M059J (cell line): ENCODE results near the gene TEAD4. TPM values are rescaled to one million over a fixed set of nuclear protein-coding genes. Genes with fewer than 3 reads are reported as not detected.
A peak's percentile ranks its signal among the peaks of the same experiment; 100 is the strongest.

Experiments
- DNase-seq: peaks from one replicate; pipeline ENCODE4 v3.0.0-alpha.2; 2012; ENCODE audit warnings: low read depth
- total RNA-seq: library from RNA; depleted of rRNA; stranded (reverse); fragments of >200 nt; shearing (Covaris generic); gene quantifications from 2 replicates; pipeline ENCODE4 v1.2.3, GENCODE V29; 2014

Gene TEAD4
- total RNA-seq, 1 experiment from 2014 or later: 16.5 TPM

DNA sequence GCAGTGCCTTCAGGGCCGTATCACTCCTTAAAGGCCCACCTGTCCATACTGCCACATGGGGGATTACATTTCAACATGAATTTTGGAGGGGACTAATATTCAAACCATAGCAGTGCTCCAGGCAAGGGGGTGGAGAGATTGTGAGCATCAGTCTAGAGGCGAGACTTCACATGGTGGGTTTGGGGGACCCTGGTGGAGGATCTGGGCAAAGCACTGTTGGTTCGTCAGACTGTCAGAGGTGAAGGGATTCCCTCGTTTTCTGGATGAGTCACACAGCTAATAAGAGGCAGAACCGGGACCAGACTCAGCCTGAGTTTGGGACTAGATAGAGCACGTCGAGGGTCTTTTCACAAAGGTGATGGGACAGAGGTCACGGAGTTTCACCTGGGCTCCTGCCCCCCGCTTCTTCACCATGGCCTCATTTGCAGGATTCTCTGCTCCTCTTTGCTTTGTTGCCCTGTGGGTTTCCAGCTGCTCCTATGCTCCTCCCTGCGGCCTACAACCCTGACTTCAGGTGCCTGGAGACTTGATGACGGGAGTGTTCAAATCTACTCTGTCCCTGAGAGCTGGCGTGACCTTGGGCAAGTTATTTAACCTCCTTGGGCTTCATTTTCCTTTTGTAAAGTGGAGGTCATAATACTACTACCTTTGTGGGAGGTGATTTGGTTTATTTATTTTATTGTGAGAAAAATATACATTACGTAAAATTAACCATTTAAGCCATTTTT lies 41.5 kb downstream of the TEAD4 start:
- peak; percentile 4 for DNase-seq

- no peak for DNase-seq
Observed at GRCh38 chr12:3002646-3003045, 43.4 kb downstream of the TEAD4 start.

DNA sequence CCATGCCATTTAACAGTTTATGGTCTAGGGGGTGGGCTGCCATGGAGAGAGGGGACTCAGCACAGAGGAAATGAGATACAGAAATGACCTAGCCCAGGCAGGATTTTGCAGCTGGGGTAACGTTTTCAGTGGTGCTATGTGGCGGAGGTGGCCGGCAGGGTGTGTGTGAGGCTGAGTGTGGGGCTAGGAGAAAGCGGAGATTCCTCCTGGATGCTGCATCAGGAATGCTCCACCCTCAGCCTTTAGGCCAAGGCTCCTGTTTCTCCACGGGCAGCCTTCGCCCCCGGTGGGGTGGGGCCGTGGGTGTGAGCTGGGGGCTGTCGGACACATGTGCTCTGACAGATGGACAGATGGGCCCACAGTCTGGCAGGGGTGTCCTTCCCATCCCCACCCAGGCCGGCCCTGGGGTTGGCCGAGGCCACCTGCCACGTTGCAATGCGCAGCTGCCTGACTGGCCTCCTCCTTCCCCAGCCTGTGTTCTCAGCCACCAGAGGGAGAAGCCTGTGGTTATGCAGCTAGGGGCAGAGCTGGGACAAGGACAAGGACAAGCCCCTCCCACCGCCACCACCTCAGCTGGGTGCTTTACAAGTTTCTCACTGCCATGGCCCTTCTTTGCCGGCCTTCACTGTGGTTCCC lies 44.3 kb downstream of the TEAD4 start:
- DNase-seq: no peak

GRCh38 chr12:3004655-3005565 lies 45.7 kb downstream of the TEAD4 start:
- peak; percentile 7 for DNase-seq

DNA sequence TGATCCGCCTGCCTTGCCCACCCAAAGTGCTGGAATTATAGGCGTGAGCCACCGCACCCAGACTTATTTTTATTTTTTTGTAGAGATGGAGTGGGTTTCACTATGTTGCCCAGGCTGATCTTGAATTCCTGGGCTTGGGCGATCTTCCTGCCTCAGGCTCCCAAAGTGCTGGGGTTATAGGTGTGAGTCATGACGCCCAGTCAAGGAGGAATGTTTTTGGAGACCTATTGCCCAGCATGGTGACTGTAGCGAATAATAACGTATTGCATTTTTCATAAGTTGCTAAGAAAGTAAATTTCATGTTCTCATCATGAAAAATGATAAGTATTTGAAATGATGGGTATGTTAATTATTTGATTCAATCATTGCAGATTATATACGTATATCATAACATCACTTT lies 46.5 kb downstream of the TEAD4 start:
- DNase-seq: peak; percentile 47

- DNase-seq: no peak
Observed at GRCh38 chr12:3009780-3010179, 50.6 kb downstream of the TEAD4 start.

DNA sequence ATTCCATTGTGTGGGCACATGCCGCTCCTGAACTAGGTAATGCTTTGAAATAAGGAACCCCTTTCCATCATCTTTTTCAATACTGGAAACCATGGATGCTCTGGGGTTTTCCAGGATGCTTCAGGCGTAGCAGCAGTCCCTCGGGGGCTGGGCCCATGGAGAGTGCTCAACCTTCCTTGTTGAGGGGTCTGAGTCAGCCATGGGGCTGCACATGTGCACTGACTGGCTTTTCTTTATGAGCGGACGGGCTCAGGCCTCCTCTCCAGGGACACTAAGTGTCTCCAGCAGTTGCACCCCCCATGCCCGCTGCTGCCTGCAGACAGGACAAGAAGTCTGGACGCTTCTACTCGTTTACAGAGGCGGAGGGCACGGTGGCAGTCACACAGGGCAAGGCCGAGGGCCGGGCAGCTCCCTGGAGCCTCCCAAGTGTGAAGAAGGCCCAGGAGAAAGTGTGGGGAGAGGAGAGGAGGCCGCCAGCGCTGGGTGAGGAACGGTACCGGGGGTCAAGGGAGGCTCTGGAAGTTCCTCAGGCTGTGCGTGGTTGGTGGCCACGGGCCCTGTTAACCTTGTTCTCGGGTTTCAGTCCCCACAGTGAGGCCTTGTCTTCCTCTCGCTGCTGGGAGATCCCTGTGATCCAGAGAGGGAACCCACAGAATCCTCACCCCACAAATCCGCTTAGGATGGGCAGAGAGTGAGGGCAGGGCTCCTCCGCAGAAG lies 51.2 kb downstream of the TEAD4 start:
- DNase-seq: no peak

GRCh38 chr12:3012786-3013185 lies 53.6 kb downstream of the TEAD4 start:
- no peak for DNase-seq

DNA sequence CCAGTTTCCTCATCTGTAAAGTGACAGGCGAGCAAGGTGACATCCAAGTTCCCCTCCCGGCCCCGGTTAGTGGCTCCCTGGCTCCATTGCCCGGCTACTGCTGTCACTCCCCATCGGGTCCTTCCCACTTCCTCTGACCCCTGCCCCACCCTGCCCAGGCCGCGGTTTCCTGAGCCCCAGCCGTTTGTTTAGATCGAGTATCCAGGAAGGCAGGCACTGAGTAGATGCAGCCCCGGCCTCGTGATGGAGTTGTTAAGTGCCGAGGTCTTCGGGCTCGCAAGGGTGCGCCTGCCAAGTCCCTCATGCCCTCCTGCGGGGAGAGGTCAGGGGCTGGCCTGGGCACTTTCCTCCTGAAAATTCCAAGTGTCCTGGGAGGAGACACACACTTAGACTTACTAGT lies 55.4 kb downstream of the TEAD4 start:
- DNase-seq: no peak

- no peak for DNase-seq
Observed at GRCh38 chr12:3015356-3015755, 56.2 kb downstream of the TEAD4 start.

- no peak for DNase-seq
Observed at GRCh38 chr12:3016191-3016590, 57.0 kb downstream of the TEAD4 start.

DNA sequence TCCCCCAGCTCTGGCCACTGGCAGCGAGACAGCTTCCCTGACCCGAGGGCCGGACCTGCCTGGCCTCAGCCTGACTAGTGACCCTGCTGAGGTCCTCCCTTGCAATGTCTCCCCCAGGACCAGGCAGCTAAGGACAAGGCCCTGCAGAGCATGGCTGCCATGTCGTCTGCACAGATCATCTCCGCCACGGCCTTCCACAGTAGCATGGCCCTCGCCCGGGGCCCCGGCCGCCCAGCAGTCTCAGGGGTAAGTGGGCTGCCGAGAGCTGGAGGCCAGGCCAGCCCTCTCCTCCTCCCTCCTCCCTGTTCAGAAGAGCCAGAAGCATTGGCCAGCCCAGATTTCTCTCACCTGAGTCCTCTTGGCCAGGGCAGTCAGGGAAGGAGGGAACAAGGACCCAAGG lies 58.1 kb downstream of the TEAD4 start:
- DNase-seq: no peak

- no peak for DNase-seq
Observed at GRCh38 chr12:3018284-3019004, 59.2 kb downstream of the TEAD4 start.

DNA sequence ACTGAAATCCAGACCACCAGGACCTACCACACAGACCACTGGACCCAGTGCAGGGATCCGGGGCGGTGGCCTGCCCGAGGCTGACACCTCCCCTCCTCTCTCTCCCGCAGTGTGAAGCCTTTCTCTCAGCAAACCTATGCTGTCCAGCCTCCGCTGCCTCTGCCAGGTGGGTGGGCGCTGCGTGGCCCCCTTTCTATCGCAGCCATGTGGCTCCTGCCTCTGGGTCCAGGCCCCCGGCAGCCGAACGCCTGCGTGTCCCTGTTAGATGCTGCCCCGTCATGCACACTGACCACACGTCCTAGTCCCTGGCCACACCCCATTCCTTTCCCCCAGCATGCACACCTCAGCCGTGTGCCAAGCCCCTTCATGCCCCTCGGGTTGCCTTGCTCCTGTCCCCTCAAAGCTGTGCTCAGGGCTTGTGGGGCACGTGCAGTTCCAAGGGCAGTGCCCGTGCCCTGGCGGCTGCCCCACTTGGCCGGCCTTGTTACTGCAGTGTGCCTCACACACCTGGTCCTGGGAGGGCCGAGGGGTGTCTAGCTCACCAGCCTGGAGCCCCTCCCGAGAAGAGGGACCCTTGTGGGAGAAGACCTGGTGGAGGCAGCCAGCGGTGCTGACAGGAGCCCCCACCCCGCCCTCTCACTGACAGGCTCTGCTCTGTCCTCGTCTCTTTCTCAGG lies 59.9 kb downstream of the TEAD4 start:
- DNase-seq: no peak

- no peak for DNase-seq
Observed at GRCh38 chr12:3020399-3020798, 61.2 kb downstream of the TEAD4 start.

DNA sequence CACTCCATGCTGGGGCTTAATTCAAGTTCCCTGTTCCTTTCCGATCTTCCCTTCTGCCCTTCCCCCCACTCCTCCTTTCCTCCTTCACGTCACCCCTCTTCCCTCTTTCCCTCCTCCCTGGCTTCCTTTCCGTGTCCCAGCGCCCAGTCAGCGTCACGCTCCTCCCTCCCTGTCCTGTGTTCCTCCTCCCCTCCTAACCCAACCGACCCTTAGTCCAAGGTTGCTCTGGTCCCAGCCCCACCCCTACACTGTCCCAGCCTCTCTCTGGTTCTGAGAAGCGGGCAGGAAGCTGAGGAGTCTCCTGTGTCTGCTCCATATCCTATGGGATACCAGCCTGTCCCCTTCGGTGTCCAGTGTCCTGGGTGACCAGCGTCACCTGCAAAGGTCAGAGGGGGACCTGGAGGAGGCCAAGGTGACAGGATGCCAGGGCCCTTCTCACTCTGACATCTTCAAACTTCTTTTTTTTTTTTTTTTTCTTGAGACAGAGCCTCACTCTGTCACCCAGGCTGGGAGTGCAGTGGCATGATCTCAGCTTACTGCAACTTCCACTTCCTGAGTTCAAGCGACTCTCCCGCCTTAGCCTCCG lies 61.7 kb downstream of the TEAD4 start:
- DNase-seq: no peak

DNA sequence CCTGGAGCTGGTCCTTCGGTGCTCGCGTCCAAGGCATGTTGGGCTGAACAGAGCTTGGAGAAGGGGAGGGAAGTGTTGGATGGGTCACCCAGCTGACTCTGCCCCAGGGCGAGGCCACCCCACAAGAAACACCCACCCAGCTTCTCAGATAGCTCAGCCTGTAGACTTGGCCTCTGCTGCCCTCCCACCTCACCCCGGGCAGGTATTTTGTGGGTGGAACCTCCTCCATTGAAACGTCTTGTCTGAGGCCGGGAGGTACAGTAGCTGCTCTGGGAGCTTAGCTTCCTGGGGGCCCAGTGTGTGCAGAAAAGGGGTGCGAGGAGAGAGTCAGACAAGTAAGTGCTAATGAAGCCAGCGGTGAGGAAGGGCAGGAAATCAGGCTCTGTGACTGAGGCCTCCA lies 63.2 kb downstream of the TEAD4 start:
- DNase-seq: no peak

GRCh38 chr12:3022961-3023360 lies 63.8 kb downstream of the TEAD4 start:
- no peak for DNase-seq

GRCh38 chr12:3028108-3028507 lies 68.9 kb downstream of the TEAD4 start:
- DNase-seq: no peak

DNA sequence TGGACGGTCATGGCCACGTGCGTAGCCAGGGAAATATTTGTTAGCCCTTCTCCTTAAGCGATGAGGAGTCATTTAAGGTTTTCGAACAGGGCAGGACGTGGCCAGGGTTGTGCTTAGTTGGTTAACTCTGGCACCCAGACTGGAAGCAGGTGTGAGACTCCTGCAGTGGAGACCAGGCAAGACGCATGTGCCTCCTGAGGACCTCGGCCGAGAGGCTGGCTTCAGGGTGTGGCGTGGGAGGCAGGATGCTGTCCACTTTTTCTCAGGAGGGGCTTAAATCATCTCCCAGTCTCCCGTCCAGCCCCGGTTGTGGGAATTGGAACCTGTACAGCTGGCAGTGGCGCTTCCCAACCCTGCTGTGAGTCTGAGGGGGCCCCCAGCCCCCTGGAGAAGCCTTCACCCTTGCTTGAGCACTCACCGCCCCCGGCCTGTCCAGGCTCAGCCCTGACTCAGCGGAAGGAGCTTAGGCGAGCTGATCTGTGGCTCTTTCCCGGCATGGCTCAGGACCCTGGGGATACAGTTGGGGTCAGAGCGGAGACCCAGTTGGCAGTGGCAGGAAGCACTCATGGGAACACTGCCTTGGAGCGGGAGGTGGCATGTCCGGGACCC lies 71.7 kb downstream of the TEAD4 start:
- no peak for DNase-seq
